Measurements from ENCODE around the gene GAS1. TPM values are rescaled to one million over a fixed set of nuclear protein-coding genes. Genes with fewer than 3 reads are reported as not detected.

GAS1 gene
- total and polyA plus RNA-seq, 2 of the 8 experiments (the other 6 are each of a cell fraction or from before 2014, with no cell fraction given) = 2.8 to 5.7 TPM

- Histone ChIP-seq H3K4me2 (ENCODE audit: insufficient read depth in 1 of 2, low read depth in 2 of 2, low read length in 2 of 2) (no peak overlapping the region), H3K23ac (ENCODE audit: insufficient read length) (no peak overlapping the region), H2BK120ac (replicated peaks; ENCODE audit: low read depth, low read length) (no peak overlapping the region), H3K4me1 (replicated peaks in 1 of 4; ENCODE audit: control insufficient read depth in 3 of 4, insufficient read depth in 4 of 4, low read length in 3 of 4) (peaks cover 1 to 10% (median 3%) of the 10 kb centered on the region in 4 experiments), H2BK12ac (ENCODE audit: low read depth, low read length) (no peak overlapping the region), H3K4me3 (ENCODE audit: extremely low read depth in 1 of 4, insufficient read depth in 2 of 4, low read depth in 3 of 4, low read length in 4 of 4) (no peak overlapping the region), H4K20me1 (replicated peaks in 1 of 2; ENCODE audit: control insufficient read depth in 1 of 2, insufficient read depth in 2 of 2, low read length in 2 of 2) (no peaks in the 10 kb centered on the region), H3K79me2 (ENCODE audit: control insufficient read depth in 1 of 2, insufficient read depth in 2 of 2, low read length in 2 of 2) (no peaks in the 10 kb centered on the region), H4K5ac (ENCODE audit: insufficient read length, low read depth, low read length) (no peak overlapping the region), H2AFZ (ENCODE audit: low read length) (no peak overlapping the region), H3K14ac (ENCODE audit: insufficient read length) (no peak overlapping the region), H3K56ac (replicated peaks; ENCODE audit: insufficient read length, low read depth, low read length) (no peak overlapping the region), H2BK5ac (ENCODE audit: low read depth, low read length) (no peak overlapping the region), H3K27ac (ENCODE audit: low read depth, low read length) (no peak overlapping the region), H3K23me2 (ENCODE audit: low read depth, low read length) (peaks cover 10% of the 10 kb centered on the region), H3K9ac (replicated peaks in 1 of 4; ENCODE audit: extremely low read depth in 1 of 4, low read depth in 3 of 4, low read length in 3 of 4) (no peak overlapping the region), H2BK15ac (ENCODE audit: low read length) (no peak overlapping the region), H3K4ac (replicated peaks; ENCODE audit: insufficient read length, low read depth, low read length) (no peak overlapping the region), H4K8ac (ENCODE audit: extremely low read depth, insufficient read depth, low read length) (no peak overlapping the region), H3K18ac (ENCODE audit: extremely low read depth, low read length) (no peak overlapping the region), H3K36me3 (ENCODE audit: control insufficient read depth in 2 of 4, insufficient read depth in 4 of 4, low read length in 3 of 4) (no peaks in the 10 kb centered on the region), H3K27me3 (replicated peaks in 1 of 4; ENCODE audit: control insufficient read depth in 3 of 4, extremely low read depth in 1 of 4, insufficient read depth in 3 of 4, low read length in 3 of 4) (peaks cover 0 to 8% (median 3%) of the 10 kb centered on the region in 4 experiments; a peak in 3 of 7 replicates), H3K79me1 (ENCODE audit: low read depth, low read length) (no peaks in the 10 kb centered on the region), H3K9me3 (ENCODE audit: insufficient read depth in 2 of 2, low read depth in 1 of 2, low read length in 1 of 2) (peaks cover 8% of the 10 kb centered on the region in 2 experiments; a peak in 1 of 4 replicates), H2BK20ac (ENCODE audit: low read length) (no peak overlapping the region), H2AK5ac (ENCODE audit: low read depth, low read length) (no peak overlapping the region), H4K91ac (replicated peaks; ENCODE audit: insufficient read length, low read length) (no peak overlapping the region)
- no peak for DNase-seq (ENCODE audit: low read depth in 1 of 2, low spot score in 2 of 2)
- 100% methylated on average over 1 of the region's 1 CpG; no CpG with 5 or more reads in 1 of the 2 experiments for WGBS, 2 experiments (ENCODE audit: extremely low coverage in 1 of 2, insufficient coverage in 1 of 2, insufficient read length in 1 of 2, insufficient replicate concordance in 2 of 2, low coverage in 1 of 2, low lambda C conversion rate in 2 of 2, missing lambda C conversion rate in 1 of 2)
- FAIRE-seq = no peak
- TF ChIP-seq KDM5A (IDR thresholded peaks at IDR 0.05; ENCODE audit: low read length) (no peak), ASH2L (IDR thresholded peaks at IDR 0.05; ENCODE audit: low read length) (no peak), MAFK (IDR thresholded peaks at IDR 0.05; ENCODE audit: low read depth, low read length) (no peak), BCL11A (IDR thresholded peaks at IDR 0.05; ENCODE audit: low read depth in 2 of 2, low read length in 2 of 2) (no peak), CHD2 (IDR thresholded peaks at IDR 0.05; ENCODE audit: low read length) (no peak), SIN3A (conservative IDR thresholded peaks at IDR 0.05 in 1 of 2, IDR thresholded peaks at IDR 0.05 in 1 of 2; ENCODE audit: low read depth in 1 of 2, low read length in 2 of 2) (no peak), RNF2 (IDR thresholded peaks at IDR 0.05; ENCODE audit: borderline replicate concordance, low read depth, low read length, missing control alignments, poor library complexity, severe bottlenecking) (no peak)
- CTCF ChIA-PET (ENCODE audit: partially characterized antibody) = no interaction called here
- POLR2A ChIA-PET (ENCODE audit: partially characterized antibody) = no interaction called here
These were observed 40.0 kb downstream of the GAS1 start for GRCh38 chr9:86907346-86907745.
